ENCODE results near the gene ZNRF2.

- no peak for TF ChIP-seq TAF1 (IDR thresholded peaks at IDR 0.05; ENCODE audit: borderline replicate concordance, low read depth, low read length)
- TF ChIP-seq MXI1 (IDR thresholded peaks at IDR 0.05; ENCODE audit: low read depth, low read length) = no peak
- no peak for TF ChIP-seq MAX (IDR thresholded peaks at IDR 0.05; ENCODE audit: low read depth)
- no peak for TF ChIP-seq NFIC (IDR thresholded peaks at IDR 0.05; ENCODE audit: borderline replicate concordance)
- no peak for TF ChIP-seq GATA2 (CRISPR knock-in tag; IDR thresholded peaks at IDR 0.05)
- no peak for TF ChIP-seq CTCF (IDR thresholded peaks at IDR 0.05)
- no peak for TF ChIP-seq POLR2AphosphoS5 (IDR thresholded peaks at IDR 0.05; ENCODE audit: low read depth, low read length)
- no peak for TF ChIP-seq EP300 (IDR thresholded peaks at IDR 0.05; ENCODE audit: borderline replicate concordance in 1 of 2, low read depth in 1 of 2, low read length in 1 of 2)
- TF ChIP-seq SMC3 (IDR thresholded peaks at IDR 0.05; ENCODE audit: low read depth, low read length) = no peak
- no peak for TF ChIP-seq SIN3A (IDR thresholded peaks at IDR 0.05; ENCODE audit: borderline replicate concordance, low read depth, low read length)
- no peak for TF ChIP-seq RXRA (IDR thresholded peaks at IDR 0.05; ENCODE audit: borderline replicate concordance, low read depth)
These were observed 86.9 kb downstream of the ZNRF2 start for GRCh38 chr7:30371321-30371720.
